CD4-positive, alpha-beta T cell (primary cell): ENCODE measurements around the gene SEC24D. TPM values are rescaled to one million over a fixed set of nuclear protein-coding genes. Genes with fewer than 3 reads are reported as not detected.

Experiments
- ATAC-seq: fragments of 200-7000 bp; cut with Tn5 transposase; one replicate; pipeline ENCODE4 v1.10.0; 2022; ENCODE audit warnings: mild to moderate bottlenecking; ENCODE audit not compliant: poor library complexity
- CTCF ChIA-PET: fragments of 350-600 bp; sonication (Branson Sonifier 250); formaldehyde crosslinking; loops from one replicate; lab custom pipeline; 2021; ENCODE audit warnings: antibody characterized with exemption, inconsistent platforms; lab: Charles Lee
- POLR2A ChIA-PET: fragments of 350-600 bp; sonication (Branson Sonifier 250); formaldehyde crosslinking; loops from one replicate; lab custom pipeline; 2021; ENCODE audit warnings: antibody characterized with exemption, inconsistent platforms; lab: Charles Lee
- DNase-seq, 14 experiments: peaks; one replicate each; pipeline ENCODE4 v3.0.0-alpha.2; 2013 to 2020; ENCODE audit warnings: mixed read lengths in 2 of 14
- H3K27ac ChIP-seq, 2 donors: one replicate each; pipeline versions ENCODE4 v1.5.1 to v1.7.0; 2013; ENCODE audit warnings: low read length in 2 of 2, low read depth in 1 of 2, mild to moderate bottlenecking in 1 of 2
- H3K27me3 ChIP-seq, 2 experiments: 1 replicate in 1 of 2; 2 replicates in 1 of 2; pipeline versions ENCODE4 v1.6.1 to v1.7.0; 2013; ENCODE audit warnings: low read length in 2 of 2, control low read depth in 1 of 2, mild to moderate bottlenecking in 1 of 2, moderate library complexity in 1 of 2; ENCODE audit not compliant: insufficient read depth in 2 of 2, control insufficient read depth in 1 of 2
- H3K36me3 ChIP-seq: one replicate; pipeline ENCODE4 v1.6.1; 2013; ENCODE audit warnings: low read length, control low read depth; ENCODE audit not compliant: insufficient read depth
- H3K4me1 ChIP-seq: one replicate; pipeline ENCODE4 v1.6.1; 2013; ENCODE audit warnings: low read length, control low read depth; ENCODE audit not compliant: insufficient read depth
- H3K4me3 ChIP-seq: one replicate; pipeline ENCODE4 v1.5.1; 2013; ENCODE audit warnings: mild to moderate bottlenecking, low read length, moderate library complexity
- H3K9me3 ChIP-seq, 2 experiments: 1 replicate in 1 of 2; 2 replicates in 1 of 2; pipeline versions ENCODE4 v1.6.1 to v1.7.0; 2013; ENCODE audit warnings: low read length in 2 of 2, mild to moderate bottlenecking in 2 of 2, control low read depth in 1 of 2, moderate library complexity in 1 of 2; ENCODE audit not compliant: control insufficient read depth in 1 of 2, insufficient read depth in 1 of 2
- H3K27ac Mint-ChIP-seq: one replicate; pipeline ENCODE4 v1.8.0; 2020; ENCODE audit warnings: mixed read lengths
- H3K27me3 Mint-ChIP-seq: one replicate; pipeline ENCODE4 v1.8.0; 2021; ENCODE audit warnings: mixed read lengths
- H3K36me3 Mint-ChIP-seq: one replicate; pipeline ENCODE4 v1.8.0; 2021; ENCODE audit warnings: low read depth, mixed read lengths
- H3K4me1 Mint-ChIP-seq: one replicate; pipeline ENCODE4 v1.8.0; 2021; ENCODE audit warnings: low read depth, mixed read lengths
- H3K4me3 Mint-ChIP-seq: one replicate; pipeline ENCODE4 v1.8.0; 2020; ENCODE audit warnings: mild to moderate bottlenecking, mixed read lengths
- H3K9me3 Mint-ChIP-seq: one replicate; pipeline ENCODE4 v1.8.0; 2020; ENCODE audit warnings: mixed read lengths
- intact Hi-C, 2 experiments: fragments of 100-400 bp; cut with DNase I in 1 of 2; cut with micrococcal nuclease in 1 of 2; formaldehyde crosslinking; loops; one replicate each; pipeline versions ENCODE4 v1.15.1 to v1.9.0; 2023 to 2025; cut with DNase I, micrococcal nuclease
- total RNA-seq, 174 experiments: library from RNA in 2 of 174; stranded (reverse) in 2 of 174; gene quantifications; one replicate each; pipeline ENCODE4 v1.2.3 and lab custom pipeline; 2021 to 2026
- TF ChIP-seq, protein P1 (sequence below): fragments of 200-600 bp; IDR thresholded peaks from one replicate; pipeline ENCODE4 v1.8.0; 2022; ENCODE audit warnings: antibody characterized with exemption, mild to moderate bottlenecking

Gene SEC24D
- total RNA-seq, 2 experiments from 2014 or later: 13.9 to 14.8 TPM

DNA sequence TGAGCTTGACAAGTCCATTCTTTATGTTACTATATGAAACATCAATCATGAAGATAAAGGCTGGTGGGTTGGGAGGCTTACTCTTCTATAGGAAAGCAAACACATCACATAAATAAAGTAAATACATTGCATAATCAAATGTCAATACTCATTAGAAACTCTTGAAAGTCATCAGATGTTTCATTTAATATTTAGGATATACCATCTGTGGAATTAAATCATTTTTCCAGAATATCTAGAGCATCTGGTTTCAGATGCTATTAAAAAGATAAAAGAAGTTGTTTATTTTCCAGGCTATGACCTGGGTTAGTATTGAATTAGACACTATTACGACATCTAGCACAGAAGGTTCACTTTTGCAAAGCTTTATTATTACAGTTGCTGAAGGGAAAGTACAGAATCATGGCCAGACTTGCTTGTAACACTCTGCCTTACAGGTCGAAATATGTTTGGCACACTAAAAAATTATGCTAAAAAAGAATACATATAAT lies 78.1 kb downstream of the SEC24D start:
- POLR2A ChIA-PET: no interaction called here
- Mint-ChIP-seq H3K4me3 (no peak overlapping the region), H3K27ac (no peak overlapping the region), H3K36me3 (peaks cover 64% of the 10 kb centered on the region), H3K27me3 (no peaks in the 10 kb centered on the region), H3K4me1 (no peaks in the 10 kb centered on the region), H3K9me3 (no peaks in the 10 kb centered on the region)
- Histone ChIP-seq H3K4me3 (no peak overlapping the region), H3K36me3 (peaks cover 24% of the 10 kb centered on the region), H3K9me3 (no peaks in the 10 kb centered on the region), H3K27ac (no peak overlapping the region), H3K27me3 (no peaks in the 10 kb centered on the region), H3K4me1 (no peaks in the 10 kb centered on the region)
- TF ChIP-seq, protein P1, sequence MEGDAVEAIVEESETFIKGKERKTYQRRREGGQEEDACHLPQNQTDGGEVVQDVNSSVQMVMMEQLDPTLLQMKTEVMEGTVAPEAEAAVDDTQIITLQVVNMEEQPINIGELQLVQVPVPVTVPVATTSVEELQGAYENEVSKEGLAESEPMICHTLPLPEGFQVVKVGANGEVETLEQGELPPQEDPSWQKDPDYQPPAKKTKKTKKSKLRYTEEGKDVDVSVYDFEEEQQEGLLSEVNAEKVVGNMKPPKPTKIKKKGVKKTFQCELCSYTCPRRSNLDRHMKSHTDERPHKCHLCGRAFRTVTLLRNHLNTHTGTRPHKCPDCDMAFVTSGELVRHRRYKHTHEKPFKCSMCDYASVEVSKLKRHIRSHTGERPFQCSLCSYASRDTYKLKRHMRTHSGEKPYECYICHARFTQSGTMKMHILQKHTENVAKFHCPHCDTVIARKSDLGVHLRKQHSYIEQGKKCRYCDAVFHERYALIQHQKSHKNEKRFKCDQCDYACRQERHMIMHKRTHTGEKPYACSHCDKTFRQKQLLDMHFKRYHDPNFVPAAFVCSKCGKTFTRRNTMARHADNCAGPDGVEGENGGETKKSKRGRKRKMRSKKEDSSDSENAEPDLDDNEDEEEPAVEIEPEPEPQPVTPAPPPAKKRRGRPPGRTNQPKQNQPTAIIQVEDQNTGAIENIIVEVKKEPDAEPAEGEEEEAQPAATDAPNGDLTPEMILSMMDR: no peak
- no peak for ATAC-seq
- no peak for DNase-seq
- CTCF ChIA-PET: interaction anchor here (0.6 kb wide), 2 partner anchors 11 to 23 kb away, joined by 3 read pairs; no protein-coding TSS in a partner anchor
- intact Hi-C loops: no loop called here

- peaks cover 67% of the 10 kb centered on the region for H3K36me3 Mint-ChIP-seq
- no peaks in the 10 kb centered on the region for H3K27me3 Mint-ChIP-seq
Observed at GRCh38 chr4:118756958-118757357, 79.0 kb downstream of the SEC24D start.

DNA sequence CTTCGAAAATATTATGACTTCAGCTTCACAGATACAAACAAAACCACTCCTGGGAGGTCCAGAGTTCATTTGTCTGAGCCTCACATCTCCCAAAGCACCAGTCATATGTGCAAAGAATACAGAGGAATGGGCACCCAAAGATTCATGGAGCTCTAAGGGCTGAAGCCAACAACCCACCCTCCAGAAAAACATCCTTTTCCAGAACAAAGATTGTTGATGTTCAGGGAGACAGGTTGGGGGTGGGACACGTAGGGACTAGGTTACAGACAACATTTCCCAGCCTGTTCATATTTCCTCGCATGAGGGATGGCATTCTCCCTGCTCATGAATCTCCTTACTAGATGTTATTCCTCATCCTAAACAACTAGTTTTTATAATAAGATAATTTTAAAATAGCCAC lies 79.5 kb downstream of the SEC24D start:
- CTCF ChIA-PET: no interaction called here
- peaks cover 33% of the 10 kb centered on the region for H3K36me3 ChIP-seq
- ATAC-seq (no peak), DNase-seq (no peak)
- no peak overlapping the region for H3K4me3 Mint-ChIP-seq
- H3K27ac ChIP-seq: no peak overlapping the region
- no peaks in the 10 kb centered on the region for H3K4me1 ChIP-seq
- no peaks in the 10 kb centered on the region for H3K9me3 ChIP-seq
- no peak overlapping the region for H3K4me3 ChIP-seq
- no peaks in the 10 kb centered on the region for H3K9me3 Mint-ChIP-seq
- H3K27me3 ChIP-seq: no peaks in the 10 kb centered on the region
- H3K27me3 Mint-ChIP-seq: no peaks in the 10 kb centered on the region
- peaks cover 67% of the 10 kb centered on the region for H3K36me3 Mint-ChIP-seq
- POLR2A ChIA-PET: no interaction called here
- intact Hi-C loops: no loop called here
- TF ChIP-seq, protein P1: no peak
- no peaks in the 10 kb centered on the region for H3K4me1 Mint-ChIP-seq
- H3K27ac Mint-ChIP-seq: no peak overlapping the region

More at GRCh38 chr4:118756958-118757357, 79.0 kb downstream of the SEC24D start:
- TF ChIP-seq, protein P1: no peak
- Mint-ChIP-seq H3K9me3 (no peaks in the 10 kb centered on the region), H3K27ac (no peak overlapping the region), H3K4me1 (no peaks in the 10 kb centered on the region), H3K4me3 (no peak overlapping the region)
- no peak overlapping the region for H3K4me3 ChIP-seq
- H3K9me3 ChIP-seq: no peaks in the 10 kb centered on the region
- H3K27me3 ChIP-seq: no peaks in the 10 kb centered on the region
- ChIA-PET CTCF (interaction anchor here (0.6 kb wide), 1 partner anchor 10 kb away, joined by 3 read pairs; no protein-coding TSS in a partner anchor), POLR2A (no interaction called here)
- DNase-seq (no peak), ATAC-seq (no peak)
- no peaks in the 10 kb centered on the region for H3K4me1 ChIP-seq
- intact Hi-C loops: no loop called here
- H3K36me3 ChIP-seq: peaks cover 28% of the 10 kb centered on the region
- H3K27ac ChIP-seq: no peak overlapping the region
